ENCODE data around the gene NT5C2. TPM values are rescaled to one million over a fixed set of nuclear protein-coding genes. Genes with fewer than 3 reads are reported as not detected.

Gene NT5C2
- total and polyA plus RNA-seq, 2 donors (not counting 1 experiment from before 2014, with no cell fraction given) = 38.6 to 80.8 TPM

- Mint-ChIP-seq H3K9me3 (ENCODE audit: insufficient read depth) (no peaks in the 10 kb centered on the region), H3K4me1 (peaks cover 32% of the 10 kb centered on the region), H3K4me3 (peak overlapping the region; percentile 99), H3K27ac (peak overlapping the region; percentile 83), H3K27me3 (no peaks in the 10 kb centered on the region)
- ChIA-PET CTCF (interaction anchor here (0.5 to 1.5 kb wide), 4 partner anchors 11 to 50 kb away, joined by 3 to 4 read pairs (median 4); no protein-coding TSS in a partner anchor), POLR2A (interaction anchor here (1.2 to 2.9 kb wide), 3 partner anchors 12 to 46 kb away, joined by 3 to 23 read pairs (median 4); no protein-coding TSS in a partner anchor)
- Histone ChIP-seq H3K79me2 (ENCODE audit: control insufficient read depth, insufficient read depth, low read length) (peaks cover 37% of the 10 kb centered on the region), H3K4me3 (ENCODE audit: control extremely low read depth in 1 of 5, extremely low read depth in 1 of 5, insufficient read depth in 1 of 5, low read depth in 2 of 5, low read length in 4 of 5) (peak overlapping the region in 2 of 5 experiments; percentile 13 to 77), H3K27me3 (replicated peaks in 1 of 4; ENCODE audit: control extremely low read depth in 1 of 4, control insufficient read depth in 3 of 4, insufficient read depth in 4 of 4, low read length in 3 of 4) (no peaks in the 10 kb centered on the region), H3K9me3 (ENCODE audit: control extremely low read depth in 1 of 3, control insufficient read depth in 2 of 3, insufficient read depth in 1 of 3, low read length in 2 of 3) (no peaks in the 10 kb centered on the region), H2AFZ (ENCODE audit: insufficient read depth, low read depth, low read length, poor library complexity, severe bottlenecking) (peak overlapping the region; percentile 88), H3K27ac (ENCODE audit: low read length in 2 of 2) (no peak overlapping the region), H3K4me1 (ENCODE audit: control insufficient read depth in 2 of 2, insufficient read depth in 2 of 2, low read length in 2 of 2) (peaks cover 20 to 29% of the 10 kb centered on the region in 2 donors), H3K36me3 (replicated peaks in 1 of 2; ENCODE audit: control extremely low read depth in 1 of 2, control insufficient read depth in 1 of 2, extremely low read depth in 1 of 2, insufficient read depth in 2 of 2, low read length in 1 of 2) (no peaks in the 10 kb centered on the region), H4K20me1 (ENCODE audit: control insufficient read depth, insufficient read depth, low read length, poor library complexity, severe bottlenecking) (peaks cover 10% of the 10 kb centered on the region), H3K4me2 (replicated peaks; ENCODE audit: low read depth, low read length, poor library complexity, severe bottlenecking) (peak overlapping the region; percentile 75), H3K9ac (ENCODE audit: low read length) (no peak overlapping the region)
- TF ChIP-seq CTCF (IDR thresholded peaks at IDR 0.05) (no peak), EZH2 (IDR thresholded peaks at IDR 0.05; ENCODE audit: borderline replicate concordance, insufficient read depth, low read depth, low read length, poor library complexity, severe bottlenecking) (no peak)
- 75% methylated on average over 10 of the region's 14 CpGs for WGBS (ENCODE audit: insufficient coverage)
- intact Hi-C loops (cut with micrococcal nuclease) = loop anchor here (2.0 to 5.0 kb wide), 3 partner anchors 17 to 692 kb away; partner anchors contain the start of genes ACTR1A and SUFU
- ATAC-seq (ENCODE audit: low read depth) (no peak), DNase-seq (peak; percentile 32)
Observed at GRCh38 chr10:103193820-103194529, 903 bp upstream of the NT5C2 start.

Measured in B cell (primary cell).